H9 (cell line): ENCODE results near the gene CAMK2G. TPM values are rescaled to one million over a fixed set of nuclear protein-coding genes. Genes with fewer than 3 reads are reported as not detected.

Experiments used
- DNase-seq: peaks from one replicate; pipeline ENCODE4 v3.0.0-alpha.2; 2017
- H2AFZ ChIP-seq: one replicate; pipeline ENCODE4 v1.6.1; 2013; ENCODE audit warnings: mild to moderate bottlenecking, low read length, control low read depth, moderate library complexity
- H2AK5ac ChIP-seq: 2 replicates; pipeline ENCODE4 v1.6.1; 2013; ENCODE audit warnings: low read length, control low read depth, mixed read lengths; ENCODE audit not compliant: insufficient read length
- H2BK120ac ChIP-seq: one replicate; pipeline ENCODE4 v1.6.1; 2013; ENCODE audit warnings: low read depth, mild to moderate bottlenecking, low read length, control low read depth, inconsistent platforms; ENCODE audit not compliant: poor library complexity, severe bottlenecking
- H2BK12ac ChIP-seq: 2 replicates; pipeline ENCODE4 v1.6.1; 2013; ENCODE audit warnings: low read length, control low read depth, mixed read lengths, low read depth; ENCODE audit not compliant: insufficient read length
- H2BK15ac ChIP-seq: 2 replicates; pipeline ENCODE4 v1.6.1; 2013; ENCODE audit warnings: low read depth, low read length, control low read depth
- H2BK20ac ChIP-seq: one replicate; pipeline ENCODE4 v1.6.1; 2013; ENCODE audit warnings: low read depth, mild to moderate bottlenecking, low read length, control low read depth, inconsistent platforms; ENCODE audit not compliant: poor library complexity, severe bottlenecking
- H2BK5ac ChIP-seq: 2 replicates; pipeline ENCODE4 v1.6.1; 2013; ENCODE audit warnings: low read length, control low read depth, mixed read lengths; ENCODE audit not compliant: insufficient read length
- H3K14ac ChIP-seq: 2 replicates; pipeline ENCODE4 v1.6.1; 2013; ENCODE audit warnings: low read length, control low read depth; ENCODE audit not compliant: insufficient read depth
- H3K18ac ChIP-seq: 2 replicates; pipeline ENCODE4 v1.6.1; 2013; ENCODE audit warnings: low read depth, mild to moderate bottlenecking, mixed read lengths, low read length, control low read depth; ENCODE audit not compliant: insufficient read length
- H3K23ac ChIP-seq: 2 replicates; pipeline ENCODE4 v1.6.1; 2013; ENCODE audit warnings: low read length, control low read depth, mixed read lengths, low read depth; ENCODE audit not compliant: insufficient read length
- H3K23me2 ChIP-seq: 2 replicates; pipeline ENCODE4 v1.6.1; 2013; ENCODE audit warnings: low read depth, mild to moderate bottlenecking, mixed read lengths, low read length, control low read depth; ENCODE audit not compliant: insufficient read length, poor library complexity, severe bottlenecking
- H3K27ac ChIP-seq: 2 replicates; pipeline ENCODE4 v1.5.1; 2013; ENCODE audit warnings: low read length, control low read depth, mixed read lengths, low read depth; ENCODE audit not compliant: insufficient read length
- H3K27me3 ChIP-seq: 2 replicates; pipeline ENCODE4 v1.6.1; 2013; ENCODE audit warnings: low read length, control low read depth, inconsistent platforms; ENCODE audit not compliant: insufficient read depth
- H3K4ac ChIP-seq: 2 replicates; pipeline ENCODE4 v1.6.1; 2013; ENCODE audit warnings: low read depth, mild to moderate bottlenecking, control low read depth, inconsistent platforms, low read length, moderate library complexity
- H3K4me1 ChIP-seq: 2 replicates; pipeline ENCODE4 v1.6.1; 2013; ENCODE audit warnings: low read length, control low read depth, inconsistent platforms; ENCODE audit not compliant: insufficient read depth
- H3K4me2 ChIP-seq: 2 replicates; pipeline ENCODE4 v1.6.1; 2013; ENCODE audit warnings: low read length, control low read depth, mixed read lengths; ENCODE audit not compliant: insufficient read length, insufficient read depth
- H3K56ac ChIP-seq: 2 replicates; pipeline ENCODE4 v1.6.1; 2013; ENCODE audit warnings: low read depth, mild to moderate bottlenecking, mixed read lengths, low read length, control low read depth; ENCODE audit not compliant: insufficient read length
- H3K79me1 ChIP-seq: 2 replicates; pipeline ENCODE4 v1.6.1; 2013; ENCODE audit warnings: low read depth, mild to moderate bottlenecking, moderate library complexity, low read length, control low read depth, inconsistent platforms; ENCODE audit not compliant: insufficient read depth, poor library complexity, severe bottlenecking
- H3K79me2 ChIP-seq: 2 replicates; pipeline ENCODE4 v1.6.1; 2013; ENCODE audit warnings: low read length, control low read depth, inconsistent platforms; ENCODE audit not compliant: insufficient read depth
- H3K9ac ChIP-seq: 2 replicates; pipeline ENCODE4 v1.6.1; 2013; ENCODE audit warnings: low read length, control low read depth, mixed read lengths; ENCODE audit not compliant: insufficient read length; ENCODE audit errors: extremely low read depth
- H3K9me3 ChIP-seq: one replicate; pipeline ENCODE4 v1.6.1; 2013; ENCODE audit warnings: low read depth, low read length, inconsistent platforms; ENCODE audit not compliant: control insufficient read depth
- H3T11ph ChIP-seq: one replicate; pipeline ENCODE4 v1.6.1; 2013; ENCODE audit warnings: mild to moderate bottlenecking, low read length, control low read depth, inconsistent platforms
- H4K20me1 ChIP-seq: one replicate; pipeline ENCODE4 v1.6.1; 2013; ENCODE audit not compliant: control insufficient read depth, insufficient read length, insufficient read depth
- H4K5ac ChIP-seq: 2 replicates; pipeline ENCODE4 v1.6.1; 2013; ENCODE audit warnings: low read depth, mild to moderate bottlenecking, mixed read lengths, low read length, control low read depth; ENCODE audit not compliant: insufficient read length
- H4K8ac ChIP-seq: replicated peaks from 2 replicates; pipeline ENCODE4 v1.6.1; 2013; ENCODE audit warnings: low read length, control low read depth, mixed read lengths, low read depth; ENCODE audit not compliant: insufficient read length
- H4K91ac ChIP-seq: 2 replicates; pipeline ENCODE4 v1.6.1; 2013; ENCODE audit warnings: low read depth, mild to moderate bottlenecking, moderate library complexity, mixed read lengths, low read length, control low read depth; ENCODE audit not compliant: insufficient read length
- H3K27ac Mint-ChIP-seq, 3 experiments: 2 replicates in 2 of 3; 3 replicates in 1 of 3; pipeline ENCODE4 v1.8.0; 2020 to 2021; ENCODE audit warnings: mixed read lengths in 3 of 3, mild to moderate bottlenecking in 1 of 3, moderate library complexity in 1 of 3
- H3K27me3 Mint-ChIP-seq: 2 replicates; pipeline ENCODE4 v1.8.0; 2021; ENCODE audit warnings: low read depth, mild to moderate bottlenecking, moderate library complexity, mixed read lengths
- H3K36me3 Mint-ChIP-seq, 3 experiments: 2 replicates in 2 of 3; 3 replicates in 1 of 3; pipeline ENCODE4 v1.8.0; 2020 to 2021; ENCODE audit warnings: low read depth in 3 of 3, mixed read lengths in 3 of 3; ENCODE audit not compliant: insufficient read depth in 1 of 3
- H3K4me1 Mint-ChIP-seq, 2 experiments: 2 replicates each; pipeline ENCODE4 v1.8.0; 2020; ENCODE audit warnings: mixed read lengths in 2 of 2
- H3K4me3 Mint-ChIP-seq, 2 experiments: 2 replicates in 1 of 2; 3 replicates in 1 of 2; pipeline ENCODE4 v1.8.0; 2020 to 2021; ENCODE audit warnings: mild to moderate bottlenecking in 2 of 2, mixed read lengths in 2 of 2, moderate library complexity in 1 of 2
- H3K9me3 Mint-ChIP-seq, 2 experiments: 2 replicates in 1 of 2; 3 replicates in 1 of 2; pipeline ENCODE4 v1.8.0; 2020; ENCODE audit warnings: mild to moderate bottlenecking in 2 of 2, mixed read lengths in 2 of 2, moderate library complexity in 1 of 2
- CTCF ChIP-seq: fragments of 200-600 bp; sonication (generic); conservative IDR thresholded peaks from 3 replicates; pipeline ENCODE4 v1.8.0; 2021; ENCODE audit warnings: antibody characterized with exemption, mild to moderate bottlenecking
- WGBS: extraction: QIAGEN DNeasy Blood & Tissue Kit; methylation state at CpG from one replicate; pipeline ENCODE4 v1.1.7; 2013; ENCODE audit warnings: missing lambda C conversion rate, low lambda C conversion rate, mixed read lengths; ENCODE audit not compliant: insufficient read length; ENCODE audit errors: extremely low coverage; 5-methylcytosine and 5-hydroxymethylcytosine counted together
- total RNA-seq: library from RNA; stranded (reverse); gene quantifications from 2 replicates; pipeline ENCODE4 v1.2.1, GENCODE V29; 2021

The CAMK2G gene
- total RNA-seq, 1 experiment from 2014 or later: 31.8 TPM

GRCh38 chr10:73889014-73889413 lies 14.7 kb upstream of the CAMK2G start:
- no CpG with 5 or more reads among the region's 7 CpGs for WGBS
- H3K4me1 Mint-ChIP-seq: peaks cover 11 to 24% of the 10 kb centered on the region in 2 experiments

More at GRCh38 chr10:73889014-73889413, 14.7 kb upstream of the CAMK2G start:
- Mint-ChIP-seq H3K36me3 (no peaks in the 10 kb centered on the region), H3K27me3 (peaks cover 3% of the 10 kb centered on the region), H3K4me3 (no peak overlapping the region), H3K27ac (no peak overlapping the region), H3K9me3 (no peaks in the 10 kb centered on the region)
- H3T11ph ChIP-seq: no peak overlapping the region
- H3K23me2 ChIP-seq: no peaks in the 10 kb centered on the region
- no peak overlapping the region for H3K18ac ChIP-seq
- no peaks in the 10 kb centered on the region for H4K20me1 ChIP-seq
- TF ChIP-seq CTCF: no peak
- H2BK12ac ChIP-seq: no peak overlapping the region
- no peak overlapping the region for H3K56ac ChIP-seq
- no peak overlapping the region for H2BK20ac ChIP-seq
- H2BK5ac ChIP-seq: no peak overlapping the region
- H3K4me1 ChIP-seq: no peaks in the 10 kb centered on the region
- no peak overlapping the region for H3K14ac ChIP-seq
- H4K8ac ChIP-seq: no peak overlapping the region
- no peak overlapping the region for H4K91ac ChIP-seq
- no peak overlapping the region for H2AK5ac ChIP-seq
- H3K23ac ChIP-seq: no peak overlapping the region
- H4K5ac ChIP-seq: no peak overlapping the region
- no peak overlapping the region for H3K27ac ChIP-seq
- H3K79me2 ChIP-seq: no peaks in the 10 kb centered on the region
- peak; percentile 59 for DNase-seq
- no peak overlapping the region for H2BK120ac ChIP-seq
- no peak overlapping the region for H2BK15ac ChIP-seq
- no peaks in the 10 kb centered on the region for H3K27me3 ChIP-seq
- H2AFZ ChIP-seq: no peak overlapping the region
- no peak overlapping the region for H3K4me2 ChIP-seq
- H3K79me1 ChIP-seq: no peaks in the 10 kb centered on the region
- no peak overlapping the region for H3K9ac ChIP-seq
- no peak overlapping the region for H3K4ac ChIP-seq
- H3K9me3 ChIP-seq: no peaks in the 10 kb centered on the region
